Sigmoid colon (tissue), 4 donors: ENCODE measurements around the gene CFAP20DC.

Source experiments
- CTCF ChIP-seq, 4 experiments: fragments of 450-650 bp in 3 of 4; fragments of 200-600 bp in 1 of 4; IDR thresholded peaks; one replicate each; pipeline ENCODE4 v1.5.1; 2016 to 2019; ENCODE audit warnings: antibody characterized with exemption in 4 of 4, mild to moderate bottlenecking in 3 of 4, moderate library complexity in 2 of 4
- EP300 ChIP-seq, 4 donors: sonication (generic); formaldehyde crosslinking; IDR thresholded peaks; one replicate each; pipeline ENCODE4 v1.6.1; 2017; ENCODE audit warnings: antibody characterized with exemption in 4 of 4
- POLR2A ChIP-seq, 2 donors: fragments of 450-650 bp; IDR thresholded peaks; one replicate each; pipeline ENCODE4 v1.6.1; 2016; ENCODE audit warnings: antibody characterized with exemption in 2 of 2, mild to moderate bottlenecking in 2 of 2, moderate library complexity in 2 of 2
- POLR2AphosphoS5 ChIP-seq, 4 donors: sonication (generic); formaldehyde crosslinking; IDR thresholded peaks; one replicate each; pipeline ENCODE4 v1.6.1; 2017; ENCODE audit warnings: antibody characterized with exemption in 4 of 4

GRCh38 chr3:58800940-58801339 lies 248.9 kb downstream of the CFAP20DC start:
- no peak for TF ChIP-seq CTCF (IDR thresholded peaks at IDR 0.05)
- TF ChIP-seq EP300 (IDR thresholded peaks at IDR 0.05) = no peak
- no peak for TF ChIP-seq POLR2AphosphoS5 (IDR thresholded peaks at IDR 0.05)
- no peak for TF ChIP-seq POLR2A (IDR thresholded peaks at IDR 0.05)
